Measurements from ENCODE around the gene ENTREP1.

GRCh38 chr9:69429281-69429680 lies 104.3 kb downstream of the ENTREP1 start:
- TF ChIP-seq REST (IDR thresholded peaks at IDR 0.05; ENCODE audit: low read depth, low read length), result no peak
- TF ChIP-seq CTCF (IDR thresholded peaks at IDR 0.05), result no peak
- TF ChIP-seq EZH2phosphoT487 (IDR thresholded peaks at IDR 0.05; ENCODE audit: borderline replicate concordance, low read depth), result no peak
